GM21825 (cell line): ENCODE measurements around the gene RSL1D1.

Experiments used
- ATAC-seq: cut with Tn5 transposase; IDR thresholded peaks from one replicate; pipeline ENCODE4 v1.9.1; 2021; ENCODE audit warnings: mild to moderate bottlenecking, moderate library complexity; ENCODE audit not compliant: unreplicated experiment

The RSL1D1 gene

DNA sequence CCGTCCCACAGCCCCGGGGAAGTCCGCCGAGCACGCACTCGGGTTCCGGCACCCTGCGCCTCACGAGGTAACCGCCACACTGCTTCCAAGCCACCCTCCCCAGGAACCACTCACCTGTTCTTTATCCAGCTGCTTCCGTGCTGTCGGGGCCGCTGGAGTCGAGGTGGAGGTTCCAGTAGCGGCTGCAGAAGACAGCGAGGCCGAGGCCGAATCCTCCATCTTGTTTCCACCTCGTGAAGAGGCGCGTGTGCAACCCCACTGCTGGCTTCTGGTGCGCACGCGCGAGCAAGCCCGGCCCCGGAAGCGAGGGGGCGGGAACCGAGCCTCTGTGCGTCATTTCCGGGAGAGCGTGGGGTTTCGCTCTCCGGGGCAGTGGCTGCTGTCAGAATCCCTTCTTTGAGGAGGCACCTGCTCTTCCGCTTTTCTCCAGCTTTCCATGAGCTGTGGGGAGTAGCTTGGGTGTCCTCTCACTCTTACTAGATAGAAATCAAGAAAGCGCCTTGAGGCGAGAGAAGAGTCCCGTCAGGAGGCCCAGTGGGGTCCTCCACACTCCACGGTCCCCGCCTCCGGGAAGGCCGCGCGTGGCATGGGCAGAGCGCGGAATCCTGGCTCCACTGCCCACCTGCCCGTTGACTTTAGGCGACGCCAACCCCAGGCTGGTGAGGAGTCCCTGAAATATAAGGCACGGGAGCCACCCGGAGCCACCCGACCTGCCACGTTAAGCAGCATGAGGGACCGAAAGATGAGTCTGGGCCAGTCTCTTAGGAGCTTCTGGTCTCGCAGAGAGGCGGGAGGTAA, at the start of gene RSL1D1:
Gene RSL1D1, minus strand, starts transcription at position 249 of the 798 bp plus-strand sequence. Its CDS starts 30 bp downstream, at position 219.
- ATAC-seq: peak; percentile 71

DNA sequence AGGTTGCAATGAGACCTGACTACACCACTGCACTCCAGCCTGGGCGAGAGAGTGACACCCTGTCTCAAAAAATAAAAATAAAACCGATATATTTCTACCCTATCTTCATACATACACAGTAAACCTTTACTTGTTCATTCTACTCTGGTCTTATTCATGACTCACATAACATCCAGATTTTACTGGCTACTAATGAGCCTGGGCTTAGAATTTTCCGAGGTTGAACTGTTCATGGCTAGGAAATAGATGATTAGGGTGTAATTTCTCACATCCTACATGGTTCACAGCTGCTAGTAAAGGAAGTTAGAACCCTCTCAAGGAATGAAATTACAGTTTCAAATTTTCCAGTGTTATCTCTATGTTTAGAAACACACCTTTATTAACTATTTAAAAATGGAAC, 49.7 kb upstream of the RSL1D1 start:
- ATAC-seq: no peak

DNA sequence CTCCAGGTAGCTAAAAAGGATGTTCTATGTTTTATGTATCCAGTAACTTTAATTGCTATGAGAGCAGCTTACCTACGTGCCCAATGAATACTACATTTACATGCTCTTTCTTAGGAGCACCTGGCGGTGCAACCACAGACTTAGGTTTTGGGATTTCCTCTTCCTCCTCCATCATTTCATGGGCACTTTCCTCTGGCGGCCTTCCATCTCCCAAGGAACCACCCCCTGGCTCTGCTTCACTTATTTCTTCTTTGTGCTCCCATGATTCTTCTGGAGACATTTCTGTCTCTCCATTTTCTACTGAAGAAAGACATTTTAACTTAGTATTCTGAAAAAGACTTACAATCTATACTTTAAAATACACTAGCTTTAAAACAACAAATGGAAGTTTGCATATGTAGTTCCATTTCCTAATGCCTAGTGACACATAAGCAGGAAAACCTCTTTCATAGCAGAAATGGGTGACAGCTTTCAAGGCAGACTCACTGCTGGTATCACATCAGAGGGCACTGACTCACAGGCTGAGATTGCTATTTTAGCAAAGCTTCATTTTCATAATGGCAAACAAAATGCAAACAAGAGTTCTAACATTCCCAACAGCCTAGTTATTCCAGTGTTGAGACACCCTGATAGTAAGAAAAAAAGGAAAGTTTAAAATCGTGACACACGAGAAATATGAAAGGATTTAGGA, 45.3 kb upstream of the RSL1D1 start:
- no peak for ATAC-seq

DNA sequence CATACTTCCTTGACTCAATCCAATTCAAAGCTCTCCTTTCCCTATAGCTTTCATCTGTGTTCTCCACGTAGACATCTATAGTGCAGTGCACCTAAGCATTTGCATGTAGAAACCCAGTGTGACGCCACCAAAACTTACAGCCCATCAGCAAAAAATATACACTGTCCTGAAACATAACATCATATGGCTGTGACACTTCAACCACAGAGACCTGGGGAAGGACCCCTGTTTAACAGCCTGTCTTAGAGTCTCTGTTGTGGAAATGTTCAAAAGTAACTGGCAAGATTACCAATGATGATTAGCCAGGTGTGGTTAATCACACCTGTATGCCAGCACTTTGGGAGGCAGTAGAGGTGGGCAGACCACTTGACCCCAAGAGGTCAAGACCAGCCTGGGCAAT, 42.2 kb upstream of the RSL1D1 start:
- ATAC-seq: no peak

DNA sequence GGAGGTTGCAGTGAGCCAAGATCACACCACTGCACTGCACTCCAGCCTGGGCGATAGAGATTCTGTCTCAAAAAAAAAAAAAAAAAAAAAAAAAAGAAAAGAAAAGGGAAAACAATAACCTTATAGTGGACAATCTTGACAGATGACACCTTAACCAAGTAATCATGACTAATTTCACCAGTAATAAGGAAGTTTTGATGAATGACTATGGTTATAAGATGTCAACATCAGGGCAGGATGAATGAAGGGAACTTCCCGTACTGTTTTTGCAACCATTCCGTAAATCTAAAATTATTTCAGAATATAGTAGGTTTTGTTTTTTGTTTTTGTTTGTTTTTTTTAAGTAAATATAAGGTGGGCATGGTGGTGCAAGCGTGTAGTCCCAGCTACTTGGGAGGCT, 41.4 kb upstream of the RSL1D1 start:
- no peak for ATAC-seq

DNA sequence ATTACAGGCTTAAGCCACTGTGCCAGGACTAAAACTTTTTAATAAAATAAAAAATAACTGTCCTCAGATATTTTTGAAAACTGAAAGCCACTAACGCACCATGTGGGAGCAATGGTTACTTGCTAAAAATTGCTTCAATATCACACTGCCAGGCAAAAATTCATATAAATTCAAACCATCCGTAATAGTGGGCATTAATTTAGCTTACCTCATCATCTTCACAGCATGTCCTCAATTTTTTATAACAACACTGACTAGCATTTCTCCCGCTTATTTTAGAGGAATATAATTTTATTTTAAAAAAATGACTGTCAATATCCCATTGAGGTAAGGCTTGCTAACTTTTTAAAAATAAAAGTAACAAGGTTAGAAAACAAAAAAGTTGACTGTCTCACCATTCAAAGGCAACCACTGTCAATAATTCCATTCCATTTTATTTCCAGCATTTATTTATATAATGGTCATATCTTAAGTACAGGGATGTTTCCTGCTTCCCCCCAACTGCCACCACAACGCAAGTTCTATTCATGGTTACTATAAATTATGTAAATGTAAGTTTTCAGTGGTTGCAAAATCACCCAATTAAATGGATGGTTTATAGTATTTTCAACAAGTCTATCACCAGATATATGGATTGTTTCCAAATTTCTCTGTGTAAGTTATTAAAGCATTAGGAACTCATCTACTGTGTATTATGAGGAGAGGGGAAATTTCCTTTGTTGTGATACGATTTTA, 39.1 kb upstream of the RSL1D1 start:
- ATAC-seq: no peak

DNA sequence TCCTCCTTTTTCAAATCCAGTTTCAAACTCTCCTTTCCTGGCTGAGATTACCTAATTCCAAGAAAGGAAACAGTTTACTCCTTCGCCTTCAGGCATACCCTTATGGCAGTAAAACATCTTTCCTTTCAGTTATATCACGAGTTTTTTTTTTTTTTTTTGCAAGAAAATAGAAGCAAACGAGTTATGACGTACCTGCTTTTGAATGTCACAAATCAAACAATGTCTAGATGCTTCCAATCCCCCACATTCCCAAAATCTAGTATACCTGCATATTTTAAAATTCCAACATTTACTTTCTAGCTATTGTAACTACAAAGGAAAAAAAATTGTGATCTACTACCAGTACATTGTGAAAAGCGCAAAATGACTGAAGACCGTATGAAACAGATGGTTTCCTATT, 35.5 kb upstream of the RSL1D1 start:
- no peak for ATAC-seq

DNA sequence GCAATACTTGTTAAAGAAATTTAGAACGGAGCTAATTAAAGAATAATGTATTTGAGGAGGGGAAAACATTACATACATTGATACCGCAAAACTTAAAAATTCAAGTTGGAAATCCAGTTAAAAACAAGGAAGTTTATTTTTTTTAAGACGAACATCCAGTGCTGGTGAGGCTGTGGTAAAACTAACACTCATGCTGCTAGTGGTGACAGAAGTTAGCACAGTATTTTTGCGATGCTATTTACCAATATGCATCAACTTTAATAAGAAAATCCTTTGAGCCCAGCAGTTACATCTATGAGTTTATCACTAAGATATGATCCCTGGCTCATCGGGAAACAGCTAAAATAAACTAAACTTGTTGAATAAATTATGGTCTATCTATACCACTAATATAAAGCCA, 32.7 kb upstream of the RSL1D1 start:
- ATAC-seq: no peak

DNA sequence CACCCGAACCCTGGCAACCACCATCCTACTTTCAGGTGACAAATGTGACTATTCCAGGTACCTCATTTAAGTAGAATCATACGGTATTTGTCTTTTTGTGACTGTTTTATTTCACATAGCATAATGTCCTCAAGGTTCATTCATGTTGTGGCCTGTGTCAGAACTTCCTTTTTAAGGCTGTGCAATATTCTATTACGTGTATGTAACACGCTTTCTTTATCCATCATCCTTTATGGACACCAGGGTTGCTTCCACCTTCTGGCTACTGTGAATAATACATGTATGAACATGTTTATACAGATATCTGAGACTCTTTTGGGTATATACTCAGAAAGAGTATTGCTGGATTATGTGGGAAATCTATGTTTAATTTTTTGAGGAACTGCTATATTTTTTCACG, 28.7 kb upstream of the RSL1D1 start:
- ATAC-seq: no peak

DNA sequence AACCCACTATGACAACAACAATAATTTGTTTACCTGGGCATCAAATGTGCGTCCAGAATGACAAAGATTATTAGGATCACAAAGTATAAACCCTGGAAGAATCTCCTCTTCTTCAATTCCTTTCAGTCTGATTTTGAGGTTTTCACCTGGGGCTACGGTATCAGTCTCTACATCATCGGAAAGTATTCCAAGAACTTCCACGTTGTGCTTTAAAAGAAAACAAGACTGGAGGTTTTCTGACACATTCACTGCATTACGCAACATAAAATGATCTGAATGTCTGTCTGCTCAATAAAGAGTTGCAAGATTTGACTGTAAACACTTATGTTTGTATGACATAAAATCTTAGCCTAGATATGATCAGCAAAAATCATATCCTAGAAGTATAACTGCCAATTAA, 26.0 kb upstream of the RSL1D1 start:
- no peak for ATAC-seq

DNA sequence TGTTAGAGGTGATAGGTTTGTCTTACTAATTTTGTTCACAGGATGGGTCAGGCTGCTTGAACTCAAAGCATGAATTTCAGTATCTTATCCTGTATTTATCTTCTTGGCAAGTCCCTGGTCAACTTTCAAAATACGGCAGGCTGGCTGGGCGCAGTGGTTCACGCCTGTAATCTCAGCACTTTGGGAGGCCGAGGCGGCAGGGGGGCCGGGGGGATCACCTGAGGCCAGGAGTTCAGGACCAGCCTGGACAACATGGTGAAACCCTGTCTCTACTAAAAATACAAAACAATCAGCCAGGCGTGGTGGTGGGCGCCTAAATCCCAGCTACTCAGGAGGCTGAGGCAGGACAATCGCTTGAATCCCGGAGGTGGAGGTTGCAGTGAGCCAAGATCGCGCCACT, 25.0 kb upstream of the RSL1D1 start:
- ATAC-seq: no peak

DNA sequence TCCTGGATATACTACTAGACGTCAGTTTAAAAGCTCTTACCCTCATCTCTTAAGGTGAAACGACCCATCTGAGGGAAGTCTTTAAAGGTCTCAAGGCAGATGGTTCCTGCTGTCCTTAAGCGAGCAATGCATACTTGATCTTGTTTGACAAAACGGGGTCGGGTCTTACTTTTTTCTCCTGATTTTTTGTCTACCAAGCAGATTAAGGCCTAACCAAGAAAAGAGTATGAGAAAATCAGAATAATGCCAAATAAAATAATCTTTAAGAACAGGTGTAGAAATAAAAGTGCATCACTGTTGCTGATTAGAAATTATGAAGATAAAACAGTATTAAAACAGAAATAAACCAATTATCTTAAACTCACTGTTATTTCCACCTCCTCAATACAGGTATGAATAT, 24.4 kb upstream of the RSL1D1 start:
- ATAC-seq: no peak

DNA sequence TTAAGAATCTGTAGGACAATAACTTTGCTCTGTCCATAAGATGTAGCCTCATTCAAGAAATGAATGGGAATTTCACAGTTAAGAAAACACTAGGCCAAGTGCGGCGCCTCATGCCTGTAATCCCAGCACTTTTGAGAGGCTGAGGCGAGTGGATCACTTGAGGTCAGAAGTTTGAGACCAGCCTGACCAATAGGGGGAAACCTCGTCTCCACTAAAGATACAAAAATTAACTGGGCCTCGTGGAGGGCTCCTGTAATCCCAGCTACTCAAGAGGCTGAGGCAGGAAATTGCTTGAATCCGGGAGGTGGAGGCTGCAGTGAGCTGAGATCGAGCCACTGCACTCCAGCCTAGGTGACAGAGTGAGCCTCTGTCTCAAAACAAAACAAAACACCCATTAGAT, 19.9 kb upstream of the RSL1D1 start:
- no peak for ATAC-seq

DNA sequence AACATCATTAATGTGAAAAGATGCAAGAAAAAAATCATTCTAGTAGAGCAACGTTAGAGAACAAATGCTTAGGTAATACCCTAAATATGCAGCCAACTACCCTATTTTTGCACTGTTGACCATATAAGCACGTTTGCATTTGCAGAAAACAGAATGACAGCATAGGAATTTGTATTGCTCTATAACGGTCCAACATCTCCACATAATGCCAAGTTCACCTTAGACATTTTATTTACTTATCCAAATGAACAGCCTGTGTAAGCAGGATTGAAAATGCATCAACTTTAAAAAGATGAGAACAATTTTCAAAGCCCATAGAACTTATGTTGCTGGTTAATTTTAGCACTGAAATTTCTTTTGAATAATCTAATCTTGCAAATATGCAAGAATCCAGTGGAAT, 19.1 kb upstream of the RSL1D1 start:
- ATAC-seq: no peak

DNA sequence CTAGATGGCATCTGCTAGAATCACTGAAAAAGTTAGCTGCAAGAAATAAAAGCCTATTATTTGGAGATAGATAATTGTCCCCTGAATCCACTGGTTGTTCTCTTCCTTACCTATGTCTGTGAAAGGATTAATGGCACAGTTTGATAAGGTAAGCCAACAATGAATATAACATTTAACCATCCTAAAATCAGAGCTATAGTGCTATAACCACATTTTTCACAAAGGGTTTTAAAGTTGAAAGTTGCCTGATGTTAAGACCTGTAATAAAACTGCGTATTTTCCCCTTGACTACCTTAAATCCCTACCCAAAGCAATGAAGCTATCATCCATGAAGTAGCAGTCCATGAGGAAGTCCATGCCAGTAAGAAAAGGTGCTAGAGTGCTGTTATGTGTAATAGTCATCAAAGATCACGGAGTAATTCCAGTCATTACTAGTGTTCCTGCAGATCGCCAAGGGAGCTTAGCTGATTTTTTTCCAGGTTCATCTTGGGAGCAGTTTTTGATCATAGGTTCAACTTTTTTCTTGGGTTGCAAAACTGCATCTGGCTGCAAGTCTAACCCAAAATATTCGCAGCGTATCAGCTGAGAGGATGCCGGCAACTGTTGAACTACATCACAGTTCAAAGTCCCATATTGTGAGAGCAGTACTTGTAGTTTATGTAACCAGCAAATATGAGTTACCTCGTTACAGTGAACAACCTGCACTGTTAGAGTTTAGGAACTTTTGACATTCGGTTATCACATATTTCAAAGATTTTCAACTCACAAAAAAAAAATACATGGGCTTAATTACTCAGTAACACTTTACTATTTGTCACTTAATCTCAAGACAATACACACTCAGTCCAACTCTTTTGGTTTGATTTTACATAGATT, 18.2 kb upstream of the RSL1D1 start:
- ATAC-seq: no peak

DNA sequence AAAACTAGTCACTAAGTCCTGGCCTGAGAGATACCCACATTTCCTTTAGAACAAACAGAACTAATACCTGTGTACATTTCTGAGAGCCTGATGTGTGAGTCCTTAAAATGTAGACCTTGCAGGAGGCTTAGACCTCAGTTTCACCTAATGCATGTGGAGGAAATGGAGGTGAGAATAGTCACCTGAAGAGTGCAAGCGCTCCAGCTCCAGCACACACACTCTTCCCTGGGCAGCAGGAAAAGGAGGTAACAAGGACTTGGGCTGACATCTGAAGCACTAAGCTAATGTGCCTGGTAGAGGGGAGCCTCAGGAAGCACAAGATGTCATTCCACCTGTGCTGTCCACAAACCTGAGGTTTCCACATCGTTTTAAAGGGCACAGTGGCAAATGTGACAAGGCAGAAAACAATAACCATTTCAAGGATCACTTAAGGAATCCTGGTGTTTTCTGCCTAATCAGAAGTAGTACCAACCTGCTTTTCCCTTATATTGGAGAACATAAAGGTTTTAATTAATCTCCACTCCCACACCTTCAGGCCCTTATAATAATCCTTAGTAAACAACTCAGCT, 17.2 kb upstream of the RSL1D1 start:
- ATAC-seq: no peak

DNA sequence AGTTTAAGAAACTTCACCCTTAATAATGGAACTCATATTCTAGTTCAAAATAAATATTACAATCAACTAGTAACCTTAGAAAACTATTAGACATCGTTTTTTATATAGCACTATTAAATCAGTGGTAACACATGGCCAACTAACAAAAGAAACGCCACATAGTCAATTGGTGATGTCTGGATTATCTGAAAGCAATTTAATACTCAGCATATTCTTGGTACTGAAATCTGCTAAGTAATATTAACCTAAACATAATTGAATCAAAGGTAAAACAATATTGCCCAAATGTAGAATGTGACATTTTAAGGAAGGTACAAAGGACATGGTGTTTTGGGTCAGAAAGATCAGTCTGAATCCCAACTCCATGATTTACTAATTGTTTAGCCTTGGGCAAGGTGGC, 11.1 kb upstream of the RSL1D1 start:
- no peak for ATAC-seq

DNA sequence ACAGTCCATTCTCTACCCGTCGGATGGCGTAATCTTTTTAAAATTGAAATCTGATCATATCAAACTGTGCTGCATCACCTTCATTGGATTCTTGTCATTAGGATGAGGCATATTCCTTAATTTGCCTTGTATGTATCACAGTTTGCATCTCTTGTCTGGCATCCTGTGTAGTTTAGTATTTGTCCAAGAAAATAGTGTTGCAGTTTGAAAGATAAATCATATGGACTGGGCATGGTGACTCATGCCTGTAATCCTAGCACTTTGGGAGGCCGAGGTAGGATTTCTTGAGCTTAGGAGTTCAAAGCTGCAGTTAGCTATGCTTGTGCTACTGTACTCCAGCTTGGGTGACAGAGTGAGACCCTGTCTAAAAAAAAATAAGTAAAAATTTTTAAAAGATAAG, 5.8 kb upstream of the RSL1D1 start:
- no peak for ATAC-seq

DNA sequence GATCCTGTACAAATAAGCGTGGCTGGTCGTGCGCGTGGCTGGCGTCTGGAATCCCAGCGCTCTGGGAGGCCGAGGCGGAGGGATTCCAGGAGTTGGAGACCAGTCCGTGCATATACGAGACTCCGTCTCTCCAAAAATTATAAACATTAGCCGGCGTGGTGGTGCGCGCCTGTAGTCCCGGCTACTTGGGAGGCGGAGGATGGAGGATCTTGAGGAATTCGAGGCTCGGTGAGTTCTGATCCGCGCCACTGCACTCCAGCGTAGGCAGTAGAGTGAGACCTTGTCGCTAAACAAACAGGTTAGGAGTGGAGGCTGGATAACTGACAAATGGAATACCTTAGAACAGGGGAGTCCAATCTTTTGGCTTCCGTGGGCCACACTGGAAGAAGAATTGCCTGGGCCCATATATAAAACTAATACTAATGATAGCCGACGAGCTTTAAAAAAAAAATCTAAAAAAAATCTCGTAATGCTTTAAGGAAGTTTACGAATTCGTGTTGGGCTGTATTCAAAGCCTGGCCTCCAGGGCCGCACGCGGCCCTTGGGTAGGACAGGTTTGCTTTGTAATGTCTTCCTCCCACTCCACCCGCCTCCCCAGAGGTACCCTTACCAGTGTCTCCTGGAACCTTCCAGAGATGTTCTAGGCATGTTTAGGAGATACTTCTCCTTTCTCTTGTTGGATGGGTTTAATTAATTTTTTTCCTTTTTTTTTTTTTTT, 909 bp upstream of the RSL1D1 start:
- no peak for ATAC-seq

DNA sequence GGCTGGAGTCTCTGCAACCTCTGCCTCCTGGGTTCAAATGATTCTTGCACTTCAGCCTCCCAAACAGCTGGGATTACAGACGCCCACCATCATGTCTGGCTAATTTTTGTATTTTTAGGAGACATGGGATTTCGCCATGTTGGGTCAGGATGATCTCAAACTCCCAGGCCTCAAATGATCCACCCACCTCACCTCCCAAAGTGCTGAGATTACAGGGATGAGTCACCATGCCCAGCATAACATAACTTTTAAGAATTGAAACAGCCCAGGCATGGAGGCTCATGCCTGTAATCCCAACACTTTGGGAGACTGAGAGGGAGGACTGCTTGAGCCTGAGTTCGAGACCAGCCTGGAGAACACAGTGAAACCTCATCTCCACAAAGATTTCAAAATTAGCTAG, 2.5 kb downstream of the RSL1D1 start:
- no peak for ATAC-seq
